Liver (tissue), 9 donors: ENCODE data around the gene MYO9B. TPM values are rescaled to one million over a fixed set of nuclear protein-coding genes. Genes with fewer than 3 reads are reported as not detected.

Experiments
- DNase-seq: peaks from one replicate; pipeline ENCODE4 v3.0.0-alpha.2; 2017; ENCODE audit warnings: low spot score
- H3K27ac ChIP-seq, 2 donors: one replicate each; pipeline ENCODE4 v1.7.0; 2013; ENCODE audit warnings: inconsistent platforms in 2 of 2, low read length in 2 of 2, control low read depth in 1 of 2, low read depth in 1 of 2, mild to moderate bottlenecking in 1 of 2
- H3K27me3 ChIP-seq, 4 donors: one replicate each; pipeline versions ENCODE4 v1.6.1 to v1.7.0; 2013; ENCODE audit warnings: low read length in 3 of 4, inconsistent platforms in 1 of 4, mild to moderate bottlenecking in 1 of 4, moderate library complexity in 1 of 4; ENCODE audit not compliant: control insufficient read depth in 4 of 4, insufficient read depth in 4 of 4
- H3K36me3 ChIP-seq, 4 donors: one replicate each; pipeline versions ENCODE4 v1.6.1 to v1.7.0; 2013; ENCODE audit warnings: low read length in 3 of 4, mild to moderate bottlenecking in 3 of 4, low read depth in 1 of 4, moderate library complexity in 1 of 4; ENCODE audit not compliant: control insufficient read depth in 4 of 4, insufficient read depth in 3 of 4
- H3K4me1 ChIP-seq, 4 donors: one replicate each; pipeline versions ENCODE4 v1.6.1 to v1.7.0; 2013; ENCODE audit warnings: low read length in 3 of 4, mild to moderate bottlenecking in 3 of 4, moderate library complexity in 1 of 4; ENCODE audit not compliant: control insufficient read depth in 4 of 4, insufficient read depth in 4 of 4
- H3K4me3 ChIP-seq, 3 donors: one replicate each; pipeline versions ENCODE4 v1.6.1 to v1.7.0; 2013; ENCODE audit warnings: low read length in 3 of 3, control low read depth in 1 of 3, low read depth in 1 of 3, mild to moderate bottlenecking in 1 of 3
- H3K9ac ChIP-seq, 2 donors: one replicate each; pipeline ENCODE4 v1.7.0; 2013; ENCODE audit warnings: low read length in 2 of 2, mild to moderate bottlenecking in 2 of 2, moderate library complexity in 2 of 2, control low read depth in 1 of 2, low read depth in 1 of 2
- H3K9me3 ChIP-seq, 4 donors: one replicate each; pipeline versions ENCODE4 v1.6.1 to v1.7.0; 2013; ENCODE audit warnings: low read length in 3 of 4; ENCODE audit not compliant: control insufficient read depth in 4 of 4
- ATF3 ChIP-seq: IDR thresholded peaks from 2 replicates; pipeline ENCODE4 v1.6.1; 2016; ENCODE audit warnings: antibody characterized with exemption
- CTCF ChIP-seq: fragments of 150-350 bp; IDR thresholded peaks from 2 replicates; pipeline ENCODE4 v1.5.1; 2017; ENCODE audit warnings: improper control_type of control experiment, low read depth, low read length; ENCODE audit not compliant: missing input control
- EGR1 ChIP-seq, 2 donors: IDR thresholded peaks; 2 replicates each; pipeline ENCODE4 v1.6.1; 2016 to 2018; ENCODE audit warnings: antibody characterized with exemption in 2 of 2, low read depth in 2 of 2
- FOXA1 ChIP-seq: IDR thresholded peaks from 2 replicates; pipeline ENCODE4 v1.6.1; 2016; ENCODE audit warnings: antibody characterized with exemption
- FOXA2 ChIP-seq: IDR thresholded peaks from 2 replicates; pipeline ENCODE4 v1.6.1; 2016; ENCODE audit warnings: antibody characterized with exemption
- GABPA ChIP-seq, 2 donors: IDR thresholded peaks in 1 of 2; conservative IDR thresholded peaks in 1 of 2; 2 replicates each; pipeline ENCODE4 v1.6.1; 2016; ENCODE audit warnings: antibody characterized with exemption in 2 of 2, mild to moderate bottlenecking in 1 of 2, moderate library complexity in 1 of 2
- HNF4A ChIP-seq, 2 donors: conservative IDR thresholded peaks; 2 replicates each; pipeline ENCODE4 v1.6.1; 2016; ENCODE audit warnings: antibody characterized with exemption in 2 of 2, mild to moderate bottlenecking in 2 of 2
- HNF4G ChIP-seq: IDR thresholded peaks from 2 replicates; pipeline ENCODE4 v1.6.1; 2016; ENCODE audit warnings: antibody characterized with exemption
- JUND ChIP-seq, 2 donors: IDR thresholded peaks; 2 replicates each; pipeline ENCODE4 v1.6.1; 2016; ENCODE audit warnings: antibody characterized with exemption in 2 of 2
- MAX ChIP-seq: IDR thresholded peaks from 2 replicates; pipeline ENCODE4 v1.6.1; 2016; ENCODE audit warnings: antibody characterized with exemption
- NR2F2 ChIP-seq: IDR thresholded peaks from 2 replicates; pipeline ENCODE4 v1.6.1; 2016; ENCODE audit warnings: antibody characterized with exemption
- RAD21 ChIP-seq, 2 donors: IDR thresholded peaks; 2 replicates each; pipeline ENCODE4 v1.6.1; 2016; ENCODE audit warnings: antibody characterized with exemption in 2 of 2, mild to moderate bottlenecking in 2 of 2
- REST ChIP-seq: IDR thresholded peaks from 2 replicates; pipeline ENCODE4 v1.6.1; 2016; ENCODE audit warnings: antibody characterized with exemption, mild to moderate bottlenecking
- RXRA ChIP-seq, 2 donors: IDR thresholded peaks; 2 replicates each; pipeline ENCODE4 v1.6.1; 2017 to 2018; ENCODE audit warnings: antibody characterized with exemption in 2 of 2, mild to moderate bottlenecking in 1 of 2
- SP1 ChIP-seq: IDR thresholded peaks from 2 replicates; pipeline ENCODE4 v1.6.1; 2018; ENCODE audit warnings: antibody characterized with exemption, mild to moderate bottlenecking
- TAF1 ChIP-seq: conservative IDR thresholded peaks from 2 replicates; pipeline ENCODE4 v1.6.1; 2016; ENCODE audit warnings: antibody characterized with exemption, mild to moderate bottlenecking
- YY1 ChIP-seq: IDR thresholded peaks from 2 replicates; pipeline ENCODE4 v1.6.1; 2016; ENCODE audit warnings: antibody characterized with exemption, mild to moderate bottlenecking
- ZBTB33 ChIP-seq: IDR thresholded peaks from 2 replicates; pipeline ENCODE4 v1.6.1; 2016; ENCODE audit warnings: antibody characterized with exemption
- WGBS: extraction: QIAGEN DNeasy Blood & Tissue Kit; methylation state at CpG from one replicate; pipeline ENCODE4 v1.1.7; 2013; 5-methylcytosine and 5-hydroxymethylcytosine counted together
- polyA plus RNA-seq, 2 donors: library from polyadenylated mRNA; stranded (reverse) in 1 of 2; unstranded in 1 of 2; fragments of 200-250 nt in 1 of 2; fragments of >200 nt in 1 of 2; fragmentation: Nextera tagmentation in 1 of 2; extraction: Ambion mirVana in 1 of 2; gene quantifications; one replicate each; pipeline versions ENCODE4 v1.2.1 to v1.2.3, GENCODE V29; 2013 to 2015
- total RNA-seq, 2 donors: library from RNA; depleted of rRNA; stranded (reverse); fragments of >200 nt; gene quantifications; one replicate each; pipeline ENCODE4 v1.2.3, GENCODE V29; 2014
- donor health status: healthy.
- donor health status: healthy.
- donor health status: healthy.
- donor health status: healthy.
- donor health status: healthy.

Gene MYO9B
- total and polyA plus RNA-seq, 4 donors: 9.1 to 32.5 (median 21.0) TPM

GRCh38 chr19:17109962-17110598 lies 34.5 kb downstream of the MYO9B start:
- WGBS: 86% methylated on average over 26 of the region's 26 CpGs
- Histone ChIP-seq H3K4me1 (peaks cover 19 to 43% (median 36%) of the 10 kb centered on the region in 4 donors), H3K27me3 (no peaks in the 10 kb centered on the region), H3K36me3 (peaks cover 0 to 3% (median 0%) of the 10 kb centered on the region in 4 donors), H3K9ac (no peak overlapping the region), H3K4me3 (no peak overlapping the region), H3K27ac (peak overlapping the region; percentile 53 to 64), H3K9me3 (no peaks in the 10 kb centered on the region)
- no peak for DNase-seq
- TF ChIP-seq RXRA (IDR thresholded peaks at IDR 0.05): peak in 1 of 2 donors; percentile 27
- no peak for TF ChIP-seq JUND (IDR thresholded peaks at IDR 0.05)

GRCh38 chr19:17110599-17110966 lies 35.0 kb downstream of the MYO9B start:
- H3K36me3 ChIP-seq: peaks cover 0 to 3% (median 0%) of the 10 kb centered on the region in 4 donors
- H3K27ac ChIP-seq: peak overlapping the region; percentile 49 to 64
- 89% methylated on average over 10 of the region's 10 CpGs for WGBS
- peaks cover 19 to 43% (median 36%) of the 10 kb centered on the region in 4 donors for H3K4me1 ChIP-seq
- H3K9ac ChIP-seq: no peak overlapping the region
- no peak for DNase-seq
- TF ChIP-seq REST (no peak), JUND (IDR thresholded peaks at IDR 0.05) (no peak), GABPA (IDR thresholded peaks at IDR 0.05 in 1 of 2, conservative IDR thresholded peaks at IDR 0.05 in 1 of 2) (no peak), MAX (no peak), ATF3 (no peak), HNF4A (conservative IDR thresholded peaks at IDR 0.05) (no peak), HNF4G (no peak), YY1 (no peak), EGR1 (IDR thresholded peaks at IDR 0.05; ENCODE audit: low read depth in 2 of 2) (no peak), FOXA2 (no peak), TAF1 (no peak), ZBTB33 (no peak), NR2F2 (no peak), CTCF (no peak), FOXA1 (no peak), SP1 (no peak), RAD21 (IDR thresholded peaks at IDR 0.05) (no peak), RXRA (IDR thresholded peaks at IDR 0.05) (no peak)
- H3K27me3 ChIP-seq: no peaks in the 10 kb centered on the region
- H3K4me3 ChIP-seq: no peak overlapping the region
- H3K9me3 ChIP-seq: no peaks in the 10 kb centered on the region
